GM12872 (cell line): ENCODE data around the gene HIGD1A.

Source experiments
- CTCF ChIP-seq: IDR thresholded peaks from 3 replicates; pipeline ENCODE4 v1.5.1; 2011; ENCODE audit warnings: low read depth, mild to moderate bottlenecking, low read length, moderate library complexity; ENCODE audit not compliant: insufficient read depth

Gene HIGD1A

DNA sequence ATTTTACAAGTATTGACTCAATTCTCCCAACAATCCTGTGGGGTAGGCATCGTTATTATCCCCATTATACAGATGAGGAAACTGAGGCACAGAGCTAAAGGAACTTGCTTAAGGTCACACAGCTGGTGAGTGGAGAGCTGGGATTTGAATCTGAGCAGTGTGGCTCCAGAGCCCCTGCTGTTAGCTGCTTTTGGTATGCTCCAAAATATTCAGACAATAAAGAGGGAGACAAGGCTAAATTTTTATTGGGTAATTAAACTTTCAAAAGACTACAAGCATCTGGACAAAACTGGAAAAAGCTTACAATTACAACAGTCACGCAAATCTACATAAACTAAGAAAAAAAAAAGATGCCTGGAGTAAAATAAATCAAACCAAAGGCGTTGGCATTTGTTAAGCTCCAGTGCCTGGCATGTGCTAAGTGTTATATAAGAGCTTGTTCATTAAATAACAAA lies 59.0 kb downstream of the HIGD1A start:
- no peak for TF ChIP-seq CTCF

GRCh38 chr3:42743204-42743995 lies 60.9 kb downstream of the HIGD1A start:
- TF ChIP-seq CTCF: no peak

- no peak for TF ChIP-seq CTCF
Observed at GRCh38 chr3:42742688-42743087, 61.6 kb downstream of the HIGD1A start.

- no peak for TF ChIP-seq CTCF
Observed at GRCh38 chr3:42742259-42742658, 62.0 kb downstream of the HIGD1A start.

DNA sequence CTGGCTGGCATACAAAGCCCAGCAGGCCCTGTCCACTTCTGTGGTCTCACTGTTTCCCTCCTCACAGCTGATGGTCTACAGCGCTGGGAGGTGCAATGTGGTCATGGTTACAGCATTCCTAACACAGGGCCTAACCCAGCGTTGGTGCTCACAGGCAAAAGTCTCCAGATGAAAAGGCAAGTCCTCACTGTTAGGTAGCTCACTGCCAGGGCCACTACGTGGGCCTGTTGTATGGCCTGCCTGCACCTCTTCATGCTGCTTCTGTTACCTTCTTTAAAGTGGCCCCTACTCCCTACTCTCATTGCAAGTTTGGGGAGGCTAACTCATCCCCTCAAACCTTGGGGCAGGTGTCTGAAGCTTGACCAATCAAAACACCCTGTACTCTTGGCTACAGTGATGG lies 62.5 kb downstream of the HIGD1A start:
- TF ChIP-seq CTCF: no peak

- no peak for TF ChIP-seq CTCF
Observed at GRCh38 chr3:42739401-42740158, 64.7 kb downstream of the HIGD1A start.

DNA sequence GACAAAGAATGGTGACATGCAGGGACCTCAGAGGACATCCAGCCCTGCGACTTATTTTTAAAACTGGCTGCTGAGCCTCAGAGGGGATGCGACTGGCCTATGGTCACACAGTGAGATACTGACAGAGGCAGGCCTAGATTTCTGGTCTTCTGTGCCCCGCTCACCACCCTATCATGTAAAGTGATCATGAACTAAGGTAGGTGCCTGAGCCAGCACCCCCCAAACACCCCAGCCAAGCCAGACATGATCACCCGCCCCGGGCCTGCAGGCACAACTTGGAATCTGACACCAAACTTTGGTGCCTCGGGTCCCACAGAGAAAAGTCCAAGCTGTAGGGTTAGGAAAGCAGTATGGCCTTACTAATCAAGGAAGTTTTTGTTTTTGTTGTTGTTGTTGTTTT lies 67.8 kb downstream of the HIGD1A start:
- TF ChIP-seq CTCF: no peak
